Keratinocyte (primary cell): Measurements from ENCODE around the gene MEGF8.

Experiments used
- EZH2 ChIP-seq: IDR thresholded peaks from one replicate; pipeline ENCODE4 v1.6.1; 2012; ENCODE audit warnings: inconsistent platforms, mild to moderate bottlenecking, low read length, moderate library complexity
- TF ChIP-seq, protein P1 (sequence below), 3 experiments: IDR thresholded peaks in 1 of 3; conservative IDR thresholded peaks in 1 of 3; optimal IDR thresholded peaks in 1 of 3; 2 replicates in 2 of 3; 3 replicates in 1 of 3; pipeline versions ENCODE3 to v1.5.1; 2011; ENCODE audit warnings: low read length in 3 of 3, mild to moderate bottlenecking in 3 of 3, moderate library complexity in 2 of 3, control low read depth in 1 of 3, inconsistent platforms in 1 of 3; ENCODE audit not compliant: insufficient read depth in 2 of 3; ENCODE audit errors: extremely low read depth in 1 of 3

DNA sequence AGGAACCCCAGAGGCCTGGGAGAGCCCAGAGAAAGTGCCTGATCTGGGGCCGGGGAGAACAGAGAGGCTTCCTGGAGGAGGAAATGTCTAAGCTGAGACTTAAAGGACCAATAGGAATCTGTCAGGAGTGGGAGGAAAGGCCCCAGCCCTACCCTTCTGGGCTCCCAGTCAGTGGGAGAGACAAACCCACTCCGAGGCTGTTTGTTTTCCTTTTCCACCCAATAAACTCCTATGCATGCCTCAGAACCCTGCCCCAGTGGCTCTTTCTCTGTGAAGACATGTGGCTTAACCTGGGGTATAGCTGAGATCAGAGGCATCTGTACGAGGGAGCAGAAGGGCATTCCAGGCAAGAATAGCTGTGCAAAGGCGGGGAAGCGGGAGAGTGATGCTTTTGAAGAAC, 1.9 kb downstream of the MEGF8 start:
- TF ChIP-seq, protein P1, sequence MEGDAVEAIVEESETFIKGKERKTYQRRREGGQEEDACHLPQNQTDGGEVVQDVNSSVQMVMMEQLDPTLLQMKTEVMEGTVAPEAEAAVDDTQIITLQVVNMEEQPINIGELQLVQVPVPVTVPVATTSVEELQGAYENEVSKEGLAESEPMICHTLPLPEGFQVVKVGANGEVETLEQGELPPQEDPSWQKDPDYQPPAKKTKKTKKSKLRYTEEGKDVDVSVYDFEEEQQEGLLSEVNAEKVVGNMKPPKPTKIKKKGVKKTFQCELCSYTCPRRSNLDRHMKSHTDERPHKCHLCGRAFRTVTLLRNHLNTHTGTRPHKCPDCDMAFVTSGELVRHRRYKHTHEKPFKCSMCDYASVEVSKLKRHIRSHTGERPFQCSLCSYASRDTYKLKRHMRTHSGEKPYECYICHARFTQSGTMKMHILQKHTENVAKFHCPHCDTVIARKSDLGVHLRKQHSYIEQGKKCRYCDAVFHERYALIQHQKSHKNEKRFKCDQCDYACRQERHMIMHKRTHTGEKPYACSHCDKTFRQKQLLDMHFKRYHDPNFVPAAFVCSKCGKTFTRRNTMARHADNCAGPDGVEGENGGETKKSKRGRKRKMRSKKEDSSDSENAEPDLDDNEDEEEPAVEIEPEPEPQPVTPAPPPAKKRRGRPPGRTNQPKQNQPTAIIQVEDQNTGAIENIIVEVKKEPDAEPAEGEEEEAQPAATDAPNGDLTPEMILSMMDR (optimal IDR thresholded peaks at IDR 0.05 in 1 of 3, IDR thresholded peaks at IDR 0.05 in 1 of 3, conservative IDR thresholded peaks at IDR 0.05 in 1 of 3; ENCODE audit: extremely low read depth in 1 of 3, insufficient read depth in 2 of 3, low read length in 3 of 3) = no peak
- no peak for TF ChIP-seq EZH2
